ENCODE results near the gene FUT2.

The FUT2 gene

DNA sequence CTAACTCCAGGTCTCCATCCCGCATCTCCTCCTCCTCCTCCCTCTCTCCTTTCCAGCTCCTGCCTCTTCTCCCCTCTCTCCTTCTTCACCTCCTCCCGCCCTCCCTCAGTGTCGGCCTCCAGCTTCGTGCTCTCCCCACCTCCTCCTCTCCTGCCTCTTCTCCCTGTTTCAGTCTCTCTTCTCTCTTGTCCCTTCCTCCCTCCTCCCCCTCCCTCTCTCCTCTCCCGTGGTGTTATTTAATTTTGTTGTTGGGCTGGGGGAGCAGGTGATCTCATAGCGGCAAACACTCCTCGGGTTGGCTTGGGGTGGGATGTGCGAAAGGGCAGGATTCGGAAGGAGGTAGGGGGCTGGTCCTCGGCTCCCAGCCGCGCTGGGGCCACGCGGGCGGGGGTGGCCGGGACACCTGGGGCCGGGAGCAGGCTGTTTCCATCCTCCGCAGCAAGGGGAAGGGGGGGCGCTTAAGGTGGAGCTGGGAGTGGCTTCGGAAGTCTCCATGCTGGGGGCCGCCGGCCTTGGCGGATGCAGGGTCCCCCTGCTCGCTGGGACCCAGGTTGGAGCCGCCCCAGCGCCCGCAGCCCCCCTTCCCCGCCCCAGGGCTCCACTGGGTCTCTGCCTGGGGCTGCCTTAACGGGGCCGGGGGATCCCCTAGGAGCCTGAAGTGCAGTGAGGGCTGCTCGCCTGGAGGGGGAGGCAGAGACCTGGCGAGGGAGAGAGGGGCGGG is 49.6 kb upstream of the FUT2 start, which contains the start of gene CA11 (continued):
- TF ChIP-seq, protein P1, sequence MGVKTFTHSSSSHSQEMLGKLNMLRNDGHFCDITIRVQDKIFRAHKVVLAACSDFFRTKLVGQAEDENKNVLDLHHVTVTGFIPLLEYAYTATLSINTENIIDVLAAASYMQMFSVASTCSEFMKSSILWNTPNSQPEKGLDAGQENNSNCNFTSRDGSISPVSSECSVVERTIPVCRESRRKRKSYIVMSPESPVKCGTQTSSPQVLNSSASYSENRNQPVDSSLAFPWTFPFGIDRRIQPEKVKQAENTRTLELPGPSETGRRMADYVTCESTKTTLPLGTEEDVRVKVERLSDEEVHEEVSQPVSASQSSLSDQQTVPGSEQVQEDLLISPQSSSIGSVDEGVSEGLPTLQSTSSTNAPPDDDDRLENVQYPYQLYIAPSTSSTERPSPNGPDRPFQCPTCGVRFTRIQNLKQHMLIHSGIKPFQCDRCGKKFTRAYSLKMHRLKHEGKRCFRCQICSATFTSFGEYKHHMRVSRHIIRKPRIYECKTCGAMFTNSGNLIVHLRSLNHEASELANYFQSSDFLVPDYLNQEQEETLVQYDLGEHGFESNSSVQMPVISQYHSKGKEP (tag by site-specific recombination; IDR thresholded peaks at IDR 0.05) = peak; percentile 64; the same call in 1 of the 2 replicates
- no peak for TF ChIP-seq ZNF140 (tag by site-specific recombination; IDR thresholded peaks at IDR 0.05)
- TF ChIP-seq, protein P2, sequence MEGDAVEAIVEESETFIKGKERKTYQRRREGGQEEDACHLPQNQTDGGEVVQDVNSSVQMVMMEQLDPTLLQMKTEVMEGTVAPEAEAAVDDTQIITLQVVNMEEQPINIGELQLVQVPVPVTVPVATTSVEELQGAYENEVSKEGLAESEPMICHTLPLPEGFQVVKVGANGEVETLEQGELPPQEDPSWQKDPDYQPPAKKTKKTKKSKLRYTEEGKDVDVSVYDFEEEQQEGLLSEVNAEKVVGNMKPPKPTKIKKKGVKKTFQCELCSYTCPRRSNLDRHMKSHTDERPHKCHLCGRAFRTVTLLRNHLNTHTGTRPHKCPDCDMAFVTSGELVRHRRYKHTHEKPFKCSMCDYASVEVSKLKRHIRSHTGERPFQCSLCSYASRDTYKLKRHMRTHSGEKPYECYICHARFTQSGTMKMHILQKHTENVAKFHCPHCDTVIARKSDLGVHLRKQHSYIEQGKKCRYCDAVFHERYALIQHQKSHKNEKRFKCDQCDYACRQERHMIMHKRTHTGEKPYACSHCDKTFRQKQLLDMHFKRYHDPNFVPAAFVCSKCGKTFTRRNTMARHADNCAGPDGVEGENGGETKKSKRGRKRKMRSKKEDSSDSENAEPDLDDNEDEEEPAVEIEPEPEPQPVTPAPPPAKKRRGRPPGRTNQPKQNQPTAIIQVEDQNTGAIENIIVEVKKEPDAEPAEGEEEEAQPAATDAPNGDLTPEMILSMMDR (tag by site-specific recombination; IDR thresholded peaks at IDR 0.05) = peak; percentile 96
- no peak for TF ChIP-seq ZNF274 (IDR thresholded peaks at IDR 0.05; ENCODE audit: low read length)
- TF ChIP-seq ZNF274 (tag by site-specific recombination; IDR thresholded peaks at IDR 0.05; ENCODE audit: borderline replicate concordance) = no peak; the same call in 1 of the 2 replicates
- TF ChIP-seq ZNF10 (tag by site-specific recombination; IDR thresholded peaks at IDR 0.05) = peak; percentile 7; the same call in 1 of the 2 replicates
- TF ChIP-seq ZNF560 (tag by site-specific recombination; IDR thresholded peaks at IDR 0.05; ENCODE audit: borderline replicate concordance) = no peak
- no peak for TF ChIP-seq ZNF677 (tag by site-specific recombination; IDR thresholded peaks at IDR 0.05)
- peak; percentile 86 for TF ChIP-seq KLF16 (tag by site-specific recombination; IDR thresholded peaks at IDR 0.05)
- TF ChIP-seq MEIS1 (CRISPR knock-in tag; IDR thresholded peaks at IDR 0.05; ENCODE audit: borderline replicate concordance) = no peak
- TF ChIP-seq, protein P3, sequence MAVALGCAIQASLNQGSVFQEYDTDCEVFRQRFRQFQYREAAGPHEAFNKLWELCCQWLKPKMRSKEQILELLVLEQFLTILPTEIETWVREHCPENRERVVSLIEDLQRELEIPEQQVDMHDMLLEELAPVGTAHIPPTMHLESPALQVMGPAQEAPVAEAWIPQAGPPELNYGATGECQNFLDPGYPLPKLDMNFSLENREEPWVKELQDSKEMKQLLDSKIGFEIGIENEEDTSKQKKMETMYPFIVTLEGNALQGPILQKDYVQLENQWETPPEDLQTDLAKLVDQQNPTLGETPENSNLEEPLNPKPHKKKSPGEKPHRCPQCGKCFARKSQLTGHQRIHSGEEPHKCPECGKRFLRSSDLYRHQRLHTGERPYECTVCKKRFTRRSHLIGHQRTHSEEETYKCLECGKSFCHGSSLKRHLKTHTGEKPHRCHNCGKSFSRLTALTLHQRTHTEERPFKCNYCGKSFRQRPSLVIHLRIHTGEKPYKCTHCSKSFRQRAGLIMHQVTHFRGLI (tag by site-specific recombination; IDR thresholded peaks at IDR 0.05) = peak; percentile 90
- TF ChIP-seq, protein P4, sequence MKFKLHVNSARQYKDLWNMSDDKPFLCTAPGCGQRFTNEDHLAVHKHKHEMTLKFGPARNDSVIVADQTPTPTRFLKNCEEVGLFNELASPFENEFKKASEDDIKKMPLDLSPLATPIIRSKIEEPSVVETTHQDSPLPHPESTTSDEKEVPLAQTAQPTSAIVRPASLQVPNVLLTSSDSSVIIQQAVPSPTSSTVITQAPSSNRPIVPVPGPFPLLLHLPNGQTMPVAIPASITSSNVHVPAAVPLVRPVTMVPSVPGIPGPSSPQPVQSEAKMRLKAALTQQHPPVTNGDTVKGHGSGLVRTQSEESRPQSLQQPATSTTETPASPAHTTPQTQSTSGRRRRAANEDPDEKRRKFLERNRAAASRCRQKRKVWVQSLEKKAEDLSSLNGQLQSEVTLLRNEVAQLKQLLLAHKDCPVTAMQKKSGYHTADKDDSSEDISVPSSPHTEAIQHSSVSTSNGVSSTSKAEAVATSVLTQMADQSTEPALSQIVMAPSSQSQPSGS (tag by site-specific recombination; IDR thresholded peaks at IDR 0.05; ENCODE audit: low read depth) = no peak
- no peak for TF ChIP-seq ZNF626 (tag by site-specific recombination; IDR thresholded peaks at IDR 0.05)
- TF ChIP-seq ZNF341 (tag by site-specific recombination; IDR thresholded peaks at IDR 0.05; ENCODE audit: low read depth) = peak; percentile 86
- no peak for TF ChIP-seq ZNF133 (tag by site-specific recombination; IDR thresholded peaks at IDR 0.05)
- peak; percentile 57; the same call in 1 of the 2 replicates for TF ChIP-seq ZNF76 (tag by site-specific recombination; IDR thresholded peaks at IDR 0.05; ENCODE audit: borderline replicate concordance, low read depth)
- TF ChIP-seq ZNF404 (tag by site-specific recombination; IDR thresholded peaks at IDR 0.05) = no peak
- TF ChIP-seq ZBTB20 (tag by site-specific recombination; IDR thresholded peaks at IDR 0.05) = peak; percentile 90; the same call in 1 of the 2 replicates
- TF ChIP-seq, protein P5, sequence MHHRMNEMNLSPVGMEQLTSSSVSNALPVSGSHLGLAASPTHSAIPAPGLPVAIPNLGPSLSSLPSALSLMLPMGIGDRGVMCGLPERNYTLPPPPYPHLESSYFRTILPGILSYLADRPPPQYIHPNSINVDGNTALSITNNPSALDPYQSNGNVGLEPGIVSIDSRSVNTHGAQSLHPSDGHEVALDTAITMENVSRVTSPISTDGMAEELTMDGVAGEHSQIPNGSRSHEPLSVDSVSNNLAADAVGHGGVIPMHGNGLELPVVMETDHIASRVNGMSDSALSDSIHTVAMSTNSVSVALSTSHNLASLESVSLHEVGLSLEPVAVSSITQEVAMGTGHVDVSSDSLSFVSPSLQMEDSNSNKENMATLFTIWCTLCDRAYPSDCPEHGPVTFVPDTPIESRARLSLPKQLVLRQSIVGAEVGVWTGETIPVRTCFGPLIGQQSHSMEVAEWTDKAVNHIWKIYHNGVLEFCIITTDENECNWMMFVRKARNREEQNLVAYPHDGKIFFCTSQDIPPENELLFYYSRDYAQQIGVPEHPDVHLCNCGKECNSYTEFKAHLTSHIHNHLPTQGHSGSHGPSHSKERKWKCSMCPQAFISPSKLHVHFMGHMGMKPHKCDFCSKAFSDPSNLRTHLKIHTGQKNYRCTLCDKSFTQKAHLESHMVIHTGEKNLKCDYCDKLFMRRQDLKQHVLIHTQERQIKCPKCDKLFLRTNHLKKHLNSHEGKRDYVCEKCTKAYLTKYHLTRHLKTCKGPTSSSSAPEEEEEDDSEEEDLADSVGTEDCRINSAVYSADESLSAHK (tag by site-specific recombination; IDR thresholded peaks at IDR 0.05) = peak; percentile 61
- TF ChIP-seq, protein P6, sequence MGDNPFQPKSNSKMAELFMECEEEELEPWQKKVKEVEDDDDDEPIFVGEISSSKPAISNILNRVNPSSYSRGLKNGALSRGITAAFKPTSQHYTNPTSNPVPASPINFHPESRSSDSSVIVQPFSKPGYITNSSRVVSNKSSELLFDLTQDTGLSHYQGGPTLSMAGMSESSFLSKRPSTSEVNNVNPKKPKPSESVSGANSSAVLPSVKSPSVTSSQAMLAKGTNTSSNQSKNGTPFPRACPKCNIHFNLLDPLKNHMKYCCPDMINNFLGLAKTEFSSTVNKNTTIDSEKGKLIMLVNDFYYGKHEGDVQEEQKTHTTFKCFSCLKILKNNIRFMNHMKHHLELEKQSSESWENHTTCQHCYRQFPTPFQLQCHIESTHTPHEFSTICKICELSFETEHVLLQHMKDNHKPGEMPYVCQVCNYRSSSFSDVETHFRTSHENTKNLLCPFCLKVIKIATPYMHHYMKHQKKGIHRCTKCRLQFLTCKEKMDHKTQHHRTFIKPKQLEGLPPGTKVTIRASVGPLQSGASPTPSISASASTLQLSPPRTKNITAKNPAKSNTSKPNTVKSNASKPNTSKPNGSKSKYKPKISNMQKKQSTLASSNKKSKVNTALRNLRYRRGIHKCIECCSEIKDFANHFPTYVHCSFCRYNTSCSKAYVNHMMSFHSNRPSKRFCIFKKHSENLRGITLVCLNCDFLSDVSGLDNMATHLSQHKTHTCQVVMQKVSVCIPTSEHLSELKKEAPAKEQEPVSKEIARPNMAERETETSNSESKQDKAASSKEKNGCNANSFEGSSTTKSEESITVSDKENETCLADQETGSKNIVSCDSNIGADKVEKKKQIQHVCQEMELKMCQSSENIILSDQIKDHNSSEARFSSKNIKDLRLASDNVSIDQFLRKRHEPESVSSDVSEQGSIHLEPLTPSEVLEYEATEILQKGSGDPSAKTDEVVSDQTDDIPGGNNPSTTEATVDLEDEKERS (tag by site-specific recombination; IDR thresholded peaks at IDR 0.05) = no peak
- TF ChIP-seq, protein P7, sequence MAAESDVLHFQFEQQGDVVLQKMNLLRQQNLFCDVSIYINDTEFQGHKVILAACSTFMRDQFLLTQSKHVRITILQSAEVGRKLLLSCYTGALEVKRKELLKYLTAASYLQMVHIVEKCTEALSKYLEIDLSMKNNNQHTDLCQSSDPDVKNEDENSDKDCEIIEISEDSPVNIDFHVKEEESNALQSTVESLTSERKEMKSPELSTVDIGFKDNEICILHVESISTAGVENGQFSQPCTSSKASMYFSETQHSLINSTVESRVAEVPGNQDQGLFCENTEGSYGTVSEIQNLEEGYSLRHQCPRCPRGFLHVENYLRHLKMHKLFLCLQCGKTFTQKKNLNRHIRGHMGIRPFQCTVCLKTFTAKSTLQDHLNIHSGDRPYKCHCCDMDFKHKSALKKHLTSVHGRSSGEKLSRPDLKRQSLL (tag by site-specific recombination; IDR thresholded peaks at IDR 0.05) = 0 out of 2 replicates have a peak, but pooled peaks have one; percentile 37
- TF ChIP-seq MYNN (tag by site-specific recombination; IDR thresholded peaks at IDR 0.05; ENCODE audit: borderline replicate concordance) = no peak
- TF ChIP-seq ZNF529 (tag by site-specific recombination; IDR thresholded peaks at IDR 0.05; ENCODE audit: insufficient replicate concordance) = no peak
- no peak for TF ChIP-seq ZNF530 (tag by site-specific recombination; IDR thresholded peaks at IDR 0.05; ENCODE audit: low read depth)
- no peak for TF ChIP-seq ZNF19 (tag by site-specific recombination; IDR thresholded peaks at IDR 0.05; ENCODE audit: low read depth)
- TF ChIP-seq SP3 (tag by site-specific recombination; IDR thresholded peaks at IDR 0.05) = peak; percentile 74

Data from HEK293 (cell line).